Measurements from ENCODE around the gene SCARB1.

DNA sequence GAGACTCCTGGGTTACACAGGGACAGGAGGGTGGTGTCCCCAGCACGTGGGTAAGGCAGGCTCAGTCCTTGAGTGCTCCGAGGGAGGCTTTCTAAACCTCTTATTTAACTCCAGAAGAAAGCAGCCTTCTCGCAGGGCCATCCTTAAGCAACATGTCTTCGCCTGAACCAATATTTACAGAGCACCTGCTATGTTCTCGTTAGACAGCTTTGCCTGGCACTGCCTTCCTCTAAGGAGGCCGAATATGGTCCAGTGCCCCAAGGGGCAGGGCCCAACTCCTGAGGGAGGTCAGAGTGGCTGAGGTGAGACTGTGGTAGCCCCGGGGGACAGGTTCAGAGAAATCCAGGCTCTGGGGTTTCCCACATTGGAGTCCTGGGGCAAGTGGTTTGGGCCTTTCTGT lies 2.1 kb upstream of the SCARB1 start:
- TF ChIP-seq POLR2AphosphoS5 (IDR thresholded peaks at IDR 0.05; ENCODE audit: borderline replicate concordance, low read depth, low read length) (no peak), EZH2 (IDR thresholded peaks at IDR 0.05) (no peak)

Data from SK-N-MC (cell line).